ENCODE data around the gene MFAP1. TPM values are rescaled to one million over a fixed set of nuclear protein-coding genes. Genes with fewer than 3 reads are reported as not detected.

MFAP1 gene
- total RNA-seq, 1 experiment from 2014 or later: 23.0 TPM

- peaks cover 18% of the 10 kb centered on the region for H3K4me1 Mint-ChIP-seq (ENCODE audit: insufficient read depth, unreplicated experiment)
- H3K36me3 Mint-ChIP-seq (ENCODE audit: insufficient read depth, unreplicated experiment): peaks cover 85% of the 10 kb centered on the region
- peak; percentile 16 for DNase-seq (ENCODE audit: unreplicated experiment)
- intact Hi-C loops (cut with micrococcal nuclease): no loop called here
- no peak for TF ChIP-seq CTCF (IDR thresholded peaks at IDR 0.05; ENCODE audit: unreplicated experiment)
- H3K9me3 Mint-ChIP-seq (ENCODE audit: unreplicated experiment): no peaks in the 10 kb centered on the region
- H3K4me3 Mint-ChIP-seq (ENCODE audit: unreplicated experiment): peak overlapping the region; percentile 11
- ChIA-PET POLR2A (interaction anchor here (0.6 to 3.6 kb wide), 9 partner anchors 10 to 331 kb away, joined by 3 to 23 read pairs (median 4); partner anchors contain the start of genes HYPK, PDIA3, SERF2 and SERINC4), CTCF (interaction anchor here (1.8 to 3.2 kb wide), 2 partner anchors 12 to 24 kb away, joined by 5 to 23 read pairs; no protein-coding TSS in a partner anchor)
- peak overlapping the region; percentile 91 for H3K27ac Mint-ChIP-seq (ENCODE audit: low read depth, unreplicated experiment)
- BruUV-seq (replicated peaks): no TSS peak
- H3K27me3 Mint-ChIP-seq (ENCODE audit: insufficient read depth, unreplicated experiment): no peaks in the 10 kb centered on the region
Measured at GRCh38 chr15:43771816-43772215, 52.7 kb downstream of the MFAP1 start.

- Mint-ChIP-seq H3K36me3 (ENCODE audit: insufficient read depth, unreplicated experiment) (peaks cover 95% of the 10 kb centered on the region), H3K4me1 (ENCODE audit: insufficient read depth, unreplicated experiment) (peaks cover 6% of the 10 kb centered on the region), H3K4me3 (ENCODE audit: unreplicated experiment) (no peak overlapping the region), H3K27me3 (ENCODE audit: insufficient read depth, unreplicated experiment) (no peaks in the 10 kb centered on the region), H3K27ac (ENCODE audit: low read depth, unreplicated experiment) (no peak overlapping the region), H3K9me3 (ENCODE audit: unreplicated experiment) (no peaks in the 10 kb centered on the region)
- BruUV-seq (replicated peaks): no TSS peak
- peak; percentile 72 for TF ChIP-seq CTCF (IDR thresholded peaks at IDR 0.05; ENCODE audit: unreplicated experiment)
- peak; percentile 66 for DNase-seq (ENCODE audit: unreplicated experiment)
- ChIA-PET POLR2A (interaction anchor here (2.2 to 3.6 kb wide), 3 partner anchors 23 to 329 kb away, joined by 8 to 23 read pairs (median 22); partner anchors contain the start of genes PDIA3 and SERF2), CTCF (interaction anchor here (0.6 to 3.2 kb wide), 9 partner anchors 10 to 230 kb away, joined by 3 to 23 read pairs (median 3); partner anchors contain the start of genes HYPK and SERINC4)
- intact Hi-C loops (cut with micrococcal nuclease): no loop called here
Measured at GRCh38 chr15:43769584-43770228, 54.8 kb downstream of the MFAP1 start.

DNA sequence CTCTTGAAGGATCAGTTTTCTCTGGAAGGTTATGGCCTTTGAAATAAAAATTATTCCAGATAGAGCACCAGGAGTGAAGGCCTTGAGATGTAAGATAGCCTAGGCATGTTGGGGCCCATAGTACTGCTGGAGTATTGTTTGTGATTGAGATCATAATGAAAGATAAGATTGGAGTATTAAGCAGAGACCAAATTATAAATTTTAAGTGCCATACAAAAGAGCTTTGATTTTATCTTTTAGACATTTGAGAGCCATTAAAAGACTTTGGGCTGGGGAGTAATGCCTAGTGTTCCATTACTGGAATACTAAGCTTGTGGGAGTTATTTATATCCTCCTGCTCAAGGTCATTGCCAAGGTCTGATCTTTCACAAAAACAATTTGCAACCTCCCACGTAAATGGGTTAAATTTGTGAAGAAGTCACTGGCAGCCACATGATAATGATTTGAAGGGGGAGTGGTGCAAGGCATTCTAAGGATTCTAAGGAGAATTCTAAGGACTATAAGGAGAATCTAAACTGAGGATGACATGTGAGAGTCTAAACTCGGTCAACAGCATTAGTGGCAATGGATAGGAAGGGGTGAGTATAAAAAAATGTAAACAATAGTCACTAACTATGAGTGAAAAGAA, 60.6 kb downstream of the MFAP1 start:
- intact Hi-C loops (cut with micrococcal nuclease): no loop called here
- CTCF ChIA-PET: no interaction called here
- H3K36me3 Mint-ChIP-seq (ENCODE audit: insufficient read depth, unreplicated experiment): peaks cover 98% of the 10 kb centered on the region
- no peak for DNase-seq (ENCODE audit: unreplicated experiment)
- no peak for TF ChIP-seq CTCF (IDR thresholded peaks at IDR 0.05; ENCODE audit: unreplicated experiment)
- no peaks in the 10 kb centered on the region for H3K27me3 Mint-ChIP-seq (ENCODE audit: insufficient read depth, unreplicated experiment)
- POLR2A ChIA-PET: interaction anchor here (1.0 kb wide), 1 partner anchor 14 kb away, joined by 3 read pairs; no protein-coding TSS in a partner anchor
- H3K4me1 Mint-ChIP-seq (ENCODE audit: insufficient read depth, unreplicated experiment): no peaks in the 10 kb centered on the region
- no peak overlapping the region for H3K4me3 Mint-ChIP-seq (ENCODE audit: unreplicated experiment)
- H3K9me3 Mint-ChIP-seq (ENCODE audit: unreplicated experiment): no peaks in the 10 kb centered on the region
- BruUV-seq (replicated peaks): no TSS peak
- H3K27ac Mint-ChIP-seq (ENCODE audit: low read depth, unreplicated experiment): peak overlapping the region; percentile 42

GRCh38 chr15:43762824-43763223, 61.7 kb downstream of the MFAP1 start:
- Mint-ChIP-seq H3K4me1 (ENCODE audit: insufficient read depth, unreplicated experiment) (no peaks in the 10 kb centered on the region), H3K27ac (ENCODE audit: low read depth, unreplicated experiment) (no peak overlapping the region), H3K27me3 (ENCODE audit: insufficient read depth, unreplicated experiment) (no peaks in the 10 kb centered on the region), H3K4me3 (ENCODE audit: unreplicated experiment) (no peak overlapping the region), H3K9me3 (ENCODE audit: unreplicated experiment) (no peaks in the 10 kb centered on the region), H3K36me3 (ENCODE audit: insufficient read depth, unreplicated experiment) (peaks cover 98% of the 10 kb centered on the region)
- no TSS peak for BruUV-seq (replicated peaks)
- POLR2A ChIA-PET: no interaction called here
- no peak for DNase-seq (ENCODE audit: unreplicated experiment)
- intact Hi-C loops (cut with micrococcal nuclease): no loop called here
- no peak for TF ChIP-seq CTCF (IDR thresholded peaks at IDR 0.05; ENCODE audit: unreplicated experiment)
- CTCF ChIA-PET: no interaction called here
